DOHH2 (cell line): ENCODE measurements around the gene YWHAB.

Source experiments
- H3F3A ChIP-seq: fragments of 200-600 bp; sonication (generic), shearing (Covaris generic); 2 replicates; pipeline ENCODE4 v1.6.0; 2016; ENCODE audit warnings: antibody characterized with exemption, mild to moderate bottlenecking; ENCODE audit not compliant: control insufficient read depth, insufficient read depth
- H3K27ac ChIP-seq: fragments of 200-600 bp; sonication (generic); 2 replicates; pipeline ENCODE4 v1.5.1; 2014; ENCODE audit warnings: low read depth, mild to moderate bottlenecking, low read length, moderate library complexity
- H3K27me3 ChIP-seq: fragments of 200-600 bp; sonication (generic); 2 replicates; pipeline ENCODE4 v1.6.1; 2014; ENCODE audit warnings: mild to moderate bottlenecking, low read length, mixed read lengths; ENCODE audit not compliant: control insufficient read depth
- H3K36me3 ChIP-seq: fragments of 200-600 bp; sonication (generic); 2 replicates; pipeline ENCODE4 v1.6.1; 2014; ENCODE audit warnings: mild to moderate bottlenecking, low read length, moderate library complexity, mixed read lengths; ENCODE audit not compliant: control insufficient read depth
- H3K4me1 ChIP-seq: fragments of 200-600 bp; sonication (generic); 2 replicates; pipeline ENCODE4 v1.6.1; 2014; ENCODE audit warnings: mild to moderate bottlenecking, low read length, mixed read lengths; ENCODE audit not compliant: control insufficient read depth
- H3K4me2 ChIP-seq: fragments of 200-600 bp; sonication (generic); 2 replicates; pipeline ENCODE4 v1.6.0; 2014; ENCODE audit warnings: mild to moderate bottlenecking, low read length, moderate library complexity
- H3K4me3 ChIP-seq: fragments of 200-600 bp; sonication (generic); 2 replicates; pipeline ENCODE4 v1.5.1; 2014; ENCODE audit warnings: mild to moderate bottlenecking, low read length, mixed read lengths
- H3K79me2 ChIP-seq: fragments of 200-600 bp; sonication (generic); 2 replicates; pipeline ENCODE4 v1.6.1; 2014; ENCODE audit warnings: mild to moderate bottlenecking, low read length, mixed read lengths; ENCODE audit not compliant: control insufficient read depth
- H3K9me2 ChIP-seq: fragments of 200-600 bp; sonication (generic); replicated peaks from 2 replicates; pipeline ENCODE4 v1.6.1; 2014; ENCODE audit warnings: mild to moderate bottlenecking, low read length, mixed read lengths; ENCODE audit not compliant: control insufficient read depth
- H3K9me3 ChIP-seq: fragments of 200-600 bp; sonication (generic); 2 replicates; pipeline ENCODE4 v1.6.1; 2014; ENCODE audit warnings: antibody characterized with exemption, low read length, mixed read lengths; ENCODE audit not compliant: control insufficient read depth, insufficient read depth
- H4K20me1 ChIP-seq: fragments of 200-600 bp; sonication (generic); 2 replicates; pipeline ENCODE4 v1.6.0; 2014; ENCODE audit warnings: low read depth, mild to moderate bottlenecking, antibody characterized with exemption, low read length, moderate library complexity; ENCODE audit not compliant: control insufficient read depth, insufficient read depth
- EZH2phosphoT487 ChIP-seq: fragments of 200-600 bp; sonication (generic); IDR thresholded peaks from 2 replicates; pipeline ENCODE4 v1.6.1; 2017; ENCODE audit warnings: borderline replicate concordance, mild to moderate bottlenecking, antibody characterized with exemption, low read length, moderate library complexity, mixed read lengths
- TF ChIP-seq, protein P1 (sequence below): fragments of 200-600 bp; sonication (generic); IDR thresholded peaks from one replicate; pipeline ENCODE4 v1.5.1; 2014; ENCODE audit warnings: antibody characterized with exemption, mild to moderate bottlenecking, low read depth, low read length; ENCODE audit not compliant: poor library complexity, severe bottlenecking

YWHAB gene

DNA sequence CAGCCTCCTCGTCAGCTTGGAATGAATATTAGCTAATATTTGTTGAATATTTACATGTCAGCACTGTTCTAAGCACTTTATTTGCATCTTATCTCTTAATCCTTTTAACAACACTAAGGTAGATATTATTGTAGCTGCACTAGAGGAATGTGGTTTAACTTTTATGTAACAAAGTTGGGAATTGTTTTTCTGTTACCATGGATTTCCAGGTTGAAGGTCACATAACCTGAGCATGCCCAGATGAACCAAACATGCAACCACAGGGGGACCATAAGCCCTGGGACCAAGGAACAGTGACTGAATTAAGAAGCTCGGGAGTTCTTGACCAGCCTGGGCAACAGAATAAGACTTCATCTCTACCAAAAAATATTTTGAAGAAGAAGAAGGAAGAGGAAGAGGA is 29.1 kb upstream of the YWHAB start:
- Histone ChIP-seq H3K27me3 (no peaks in the 10 kb centered on the region), H3K27ac (peak overlapping the region; percentile 73), H4K20me1 (no peaks in the 10 kb centered on the region), H3F3A (no peaks in the 10 kb centered on the region; the same call in 1 of the 2 replicates), H3K9me2 (no peaks in the 10 kb centered on the region), H3K4me3 (no peak overlapping the region), H3K36me3 (peaks cover 8% of the 10 kb centered on the region), H3K9me3 (peaks cover 17% of the 10 kb centered on the region), H3K4me2 (no peak overlapping the region), H3K79me2 (no peaks in the 10 kb centered on the region), H3K4me1 (peaks cover 18% of the 10 kb centered on the region)
- TF ChIP-seq, protein P1, sequence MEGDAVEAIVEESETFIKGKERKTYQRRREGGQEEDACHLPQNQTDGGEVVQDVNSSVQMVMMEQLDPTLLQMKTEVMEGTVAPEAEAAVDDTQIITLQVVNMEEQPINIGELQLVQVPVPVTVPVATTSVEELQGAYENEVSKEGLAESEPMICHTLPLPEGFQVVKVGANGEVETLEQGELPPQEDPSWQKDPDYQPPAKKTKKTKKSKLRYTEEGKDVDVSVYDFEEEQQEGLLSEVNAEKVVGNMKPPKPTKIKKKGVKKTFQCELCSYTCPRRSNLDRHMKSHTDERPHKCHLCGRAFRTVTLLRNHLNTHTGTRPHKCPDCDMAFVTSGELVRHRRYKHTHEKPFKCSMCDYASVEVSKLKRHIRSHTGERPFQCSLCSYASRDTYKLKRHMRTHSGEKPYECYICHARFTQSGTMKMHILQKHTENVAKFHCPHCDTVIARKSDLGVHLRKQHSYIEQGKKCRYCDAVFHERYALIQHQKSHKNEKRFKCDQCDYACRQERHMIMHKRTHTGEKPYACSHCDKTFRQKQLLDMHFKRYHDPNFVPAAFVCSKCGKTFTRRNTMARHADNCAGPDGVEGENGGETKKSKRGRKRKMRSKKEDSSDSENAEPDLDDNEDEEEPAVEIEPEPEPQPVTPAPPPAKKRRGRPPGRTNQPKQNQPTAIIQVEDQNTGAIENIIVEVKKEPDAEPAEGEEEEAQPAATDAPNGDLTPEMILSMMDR: no peak

DNA sequence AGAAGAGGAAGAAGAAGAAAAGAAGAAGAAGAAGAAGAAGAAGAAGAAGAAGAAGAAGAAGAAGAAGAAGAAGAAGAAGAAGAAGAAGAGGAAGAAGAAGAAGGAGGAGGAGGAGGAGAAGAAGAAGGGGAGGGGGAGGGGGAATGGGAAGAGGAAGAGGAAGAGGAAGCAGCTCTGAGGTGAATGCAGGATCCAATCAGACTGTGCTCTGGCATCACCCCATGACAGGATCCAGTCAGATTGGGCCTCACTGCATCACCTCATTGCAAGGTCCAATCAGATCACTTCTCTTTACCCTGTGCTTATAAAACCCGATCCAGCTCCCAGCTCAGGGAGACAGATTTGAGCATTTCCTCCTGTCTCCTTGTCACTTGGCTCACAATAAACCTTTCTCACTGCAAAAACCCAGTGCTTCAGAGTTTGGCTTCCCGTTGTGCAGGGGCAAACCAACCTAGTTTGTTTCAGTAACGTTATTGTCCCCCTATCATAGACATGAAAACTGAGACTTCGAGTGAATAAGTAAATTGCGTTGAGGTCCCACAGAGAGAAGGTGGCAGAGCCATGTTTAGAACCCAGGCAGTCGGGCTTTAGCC is 28.6 kb upstream of the YWHAB start:
- H3K27ac ChIP-seq: peak overlapping the region; percentile 73
- H3K9me2 ChIP-seq: no peaks in the 10 kb centered on the region
- H3K4me1 ChIP-seq: peaks cover 18% of the 10 kb centered on the region
- no peaks in the 10 kb centered on the region; the same call in 1 of the 2 replicates for H3F3A ChIP-seq
- H3K36me3 ChIP-seq: peaks cover 8% of the 10 kb centered on the region
- H4K20me1 ChIP-seq: no peaks in the 10 kb centered on the region
- peak overlapping the region; percentile 5 for H3K4me2 ChIP-seq
- no peaks in the 10 kb centered on the region for H3K27me3 ChIP-seq
- no peak for TF ChIP-seq EZH2phosphoT487
- TF ChIP-seq, protein P1: no peak
- H3K4me3 ChIP-seq: peak overlapping the region; percentile 34
- no peaks in the 10 kb centered on the region for H3K79me2 ChIP-seq
- peaks cover 17% of the 10 kb centered on the region for H3K9me3 ChIP-seq

DNA sequence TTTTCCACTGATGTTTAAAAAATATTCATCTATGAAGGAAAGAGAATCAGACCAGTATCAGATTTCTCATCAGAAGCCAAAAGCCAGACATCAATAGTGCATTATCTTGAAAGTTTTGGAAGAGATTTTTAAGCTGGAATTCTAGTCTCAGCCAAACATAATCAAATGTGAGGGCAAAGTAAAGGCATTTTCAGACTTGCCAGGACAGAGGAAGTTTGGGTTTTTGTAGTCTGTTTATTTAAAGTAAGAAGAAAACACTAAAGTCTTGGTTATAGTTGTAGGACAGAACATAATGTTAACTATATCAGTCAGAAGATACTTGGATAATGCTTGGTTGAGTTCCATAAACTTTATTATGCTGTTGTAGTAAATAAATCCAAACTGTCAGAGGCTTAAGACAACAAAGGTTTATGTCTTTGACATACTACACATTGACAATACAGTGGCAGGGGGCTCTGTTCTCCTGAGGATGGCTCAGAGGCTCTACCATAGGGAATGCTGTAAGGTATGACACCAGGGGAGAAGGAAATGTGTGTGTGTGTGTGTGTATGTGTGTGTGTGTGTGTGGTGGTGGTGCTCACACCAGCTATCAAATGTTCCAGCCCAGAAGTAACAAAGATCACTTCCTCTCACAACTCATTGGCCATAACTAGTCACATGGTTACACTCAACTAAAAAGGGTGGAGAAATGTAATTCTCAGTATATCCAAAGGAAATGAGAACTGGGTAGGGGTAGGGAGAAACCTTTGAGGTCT is 26.7 kb upstream of the YWHAB start:
- Histone ChIP-seq H3K9me3 (peaks cover 17% of the 10 kb centered on the region), H3K4me1 (peaks cover 18% of the 10 kb centered on the region), H3K4me2 (no peak overlapping the region), H3K9me2 (no peaks in the 10 kb centered on the region), H4K20me1 (no peaks in the 10 kb centered on the region), H3K27me3 (no peaks in the 10 kb centered on the region), H3K79me2 (no peaks in the 10 kb centered on the region), H3F3A (no peaks in the 10 kb centered on the region; the same call in 1 of the 2 replicates), H3K4me3 (no peak overlapping the region), H3K36me3 (peaks cover 8% of the 10 kb centered on the region), H3K27ac (no peak overlapping the region)
- TF ChIP-seq, protein P1: no peak
